ENCODE measurements around the gene SCNN1G. TPM values are rescaled to one million over a fixed set of nuclear protein-coding genes. Genes with fewer than 3 reads are reported as not detected.
"Not testable (repeated sequence)": the region's sequence is repeated elsewhere in the genome, so short reads cannot be mapped to it uniquely, and the experiment has no call there.

Gene SCNN1G
- total and polyA plus RNA-seq, 3 experiments from 2014 or later = not detected

GRCh38 chr16:23249830-23250229, 67.3 kb downstream of the SCNN1G start:
- Mint-ChIP-seq H3K4me3 (no peak overlapping the region), H3K36me3 (no peaks in the 10 kb centered on the region), H3K4me1 (no peaks in the 10 kb centered on the region), H3K9me3 (peaks cover under 1 to 4% (median 2%) of the 10 kb centered on the region in 5 donors), H3K27me3 (peaks cover 2 to 22% of the 10 kb centered on the region in 2 donors), H3K27ac (peak overlapping the region in 1 of 8 donors; percentile 83)
- ChIA-PET POLR2A (no interaction called here), CTCF (no interaction called here)
- no peaks in the 10 kb centered on the region for H3K4me1 ChIP-seq (ENCODE audit: insufficient read depth, low read length)
- no peaks in the 10 kb centered on the region for H3K9me3 ChIP-seq (ENCODE audit: low read length)
- no peaks in the 10 kb centered on the region for H3K27me3 ChIP-seq (ENCODE audit: insufficient read depth, low read length, poor library complexity, severe bottlenecking)
- no peak overlapping the region for H3K4me3 ChIP-seq (ENCODE audit: low read length)
- no peak for DNase-seq
- H3K36me3 ChIP-seq (ENCODE audit: insufficient read depth, low read length) = no peaks in the 10 kb centered on the region
- no peak overlapping the region for H3K27ac ChIP-seq (ENCODE audit: low read depth, low read length)

- Mint-ChIP-seq H3K9me3 (peaks cover 0 to 4% (median 2%) of the 10 kb centered on the region in 5 donors), H3K27me3 (peaks cover 2 to 24% of the 10 kb centered on the region in 2 donors), H3K36me3 (no peaks in the 10 kb centered on the region), H3K4me3 (no peak overlapping the region), H3K27ac (no peak overlapping the region), H3K4me1 (no peaks in the 10 kb centered on the region)
- POLR2A ChIA-PET = no interaction called here
- Histone ChIP-seq H3K36me3 (ENCODE audit: insufficient read depth, low read length) (no peaks in the 10 kb centered on the region), H3K27ac (ENCODE audit: low read depth, low read length) (no peak overlapping the region), H3K4me1 (ENCODE audit: insufficient read depth, low read length) (no peaks in the 10 kb centered on the region), H3K27me3 (ENCODE audit: insufficient read depth, low read length, poor library complexity, severe bottlenecking) (no peaks in the 10 kb centered on the region), H3K4me3 (ENCODE audit: low read length) (no peak overlapping the region), H3K9me3 (ENCODE audit: low read length) (no peaks in the 10 kb centered on the region)
- DNase-seq = no peak
- CTCF ChIA-PET = no interaction called here
These were observed 69.8 kb downstream of the SCNN1G start for GRCh38 chr16:23252310-23252709.

- H3K9me3 Mint-ChIP-seq; H3K4me3 ChIP-seq (ENCODE audit: low read length); H3K9me3 ChIP-seq (ENCODE audit: low read length); H3K27ac Mint-ChIP-seq; H3K4me3 Mint-ChIP-seq; H3K27ac ChIP-seq (ENCODE audit: low read depth, low read length); H3K4me1 ChIP-seq (ENCODE audit: insufficient read depth, low read length); H3K36me3 Mint-ChIP-seq; DNase-seq; H3K36me3 ChIP-seq (ENCODE audit: insufficient read depth, low read length); POLR2A ChIA-PET; H3K4me1 Mint-ChIP-seq; H3K27me3 ChIP-seq (ENCODE audit: insufficient read depth, low read length, poor library complexity, severe bottlenecking); CTCF ChIA-PET: not testable (repeated sequence)
- peaks cover 4 to 21% of the 10 kb centered on the region in 2 donors for H3K27me3 Mint-ChIP-seq
These were observed 71.1 kb downstream of the SCNN1G start for GRCh38 chr16:23253650-23254049.

GRCh38 chr16:23254338-23254737, 71.8 kb downstream of the SCNN1G start:
- Mint-ChIP-seq H3K27ac (no peak overlapping the region), H3K9me3 (peaks cover 0 to 4% (median 2%) of the 10 kb centered on the region in 5 donors), H3K4me3 (no peak overlapping the region), H3K36me3 (no peaks in the 10 kb centered on the region), H3K27me3 (peaks cover 4 to 21% of the 10 kb centered on the region in 2 donors), H3K4me1 (no peaks in the 10 kb centered on the region)
- Histone ChIP-seq H3K27me3 (ENCODE audit: insufficient read depth, low read length, poor library complexity, severe bottlenecking) (no peaks in the 10 kb centered on the region), H3K27ac (ENCODE audit: low read depth, low read length) (no peak overlapping the region), H3K36me3 (ENCODE audit: insufficient read depth, low read length) (no peaks in the 10 kb centered on the region), H3K9me3 (ENCODE audit: low read length) (no peaks in the 10 kb centered on the region), H3K4me3 (ENCODE audit: low read length) (no peak overlapping the region), H3K4me1 (ENCODE audit: insufficient read depth, low read length) (no peaks in the 10 kb centered on the region)
- no peak for DNase-seq
- CTCF ChIA-PET = no interaction called here
- POLR2A ChIA-PET = no interaction called here

- ChIA-PET CTCF (no interaction called here), POLR2A (no interaction called here)
- no peak for DNase-seq
- H3K27me3 ChIP-seq (ENCODE audit: insufficient read depth, low read length, poor library complexity, severe bottlenecking) = no peaks in the 10 kb centered on the region
- H3K4me1 ChIP-seq (ENCODE audit: insufficient read depth, low read length) = no peaks in the 10 kb centered on the region
- no peak overlapping the region for H3K4me3 Mint-ChIP-seq
- no peaks in the 10 kb centered on the region for H3K36me3 ChIP-seq (ENCODE audit: insufficient read depth, low read length)
- H3K27ac ChIP-seq (ENCODE audit: low read depth, low read length) = no peak overlapping the region
- H3K9me3 ChIP-seq (ENCODE audit: low read length) = no peaks in the 10 kb centered on the region
- H3K4me1 Mint-ChIP-seq = no peaks in the 10 kb centered on the region
- no peak overlapping the region for H3K27ac Mint-ChIP-seq
- peaks cover 4 to 17% of the 10 kb centered on the region in 2 donors for H3K27me3 Mint-ChIP-seq
- H3K36me3 Mint-ChIP-seq = no peaks in the 10 kb centered on the region
- peaks cover 0 to 4% (median 0%) of the 10 kb centered on the region in 5 donors for H3K9me3 Mint-ChIP-seq
- no peak overlapping the region for H3K4me3 ChIP-seq (ENCODE audit: low read length)
These were observed 72.5 kb downstream of the SCNN1G start for GRCh38 chr16:23255000-23255399.

- Histone ChIP-seq H3K4me1 (ENCODE audit: insufficient read depth, low read length) (no peaks in the 10 kb centered on the region), H3K36me3 (ENCODE audit: insufficient read depth, low read length) (no peaks in the 10 kb centered on the region), H3K4me3 (ENCODE audit: low read length) (no peak overlapping the region), H3K27ac (ENCODE audit: low read depth, low read length) (no peak overlapping the region), H3K27me3 (ENCODE audit: insufficient read depth, low read length, poor library complexity, severe bottlenecking) (no peaks in the 10 kb centered on the region), H3K9me3 (ENCODE audit: low read length) (no peaks in the 10 kb centered on the region)
- Mint-ChIP-seq H3K36me3 (no peaks in the 10 kb centered on the region), H3K27me3 (peaks cover 2 to 11% of the 10 kb centered on the region in 2 donors), H3K9me3 (peaks cover 0 to 3% (median 0%) of the 10 kb centered on the region in 5 donors), H3K4me3 (no peak overlapping the region), H3K4me1 (no peaks in the 10 kb centered on the region), H3K27ac (no peak overlapping the region)
- POLR2A ChIA-PET = no interaction called here
- DNase-seq = no peak
- CTCF ChIA-PET = no interaction called here
These were observed 73.9 kb downstream of the SCNN1G start for GRCh38 chr16:23256440-23256839.

- H3K36me3 ChIP-seq (ENCODE audit: insufficient read depth, low read length) = no peaks in the 10 kb centered on the region
- Mint-ChIP-seq H3K4me3 (no peak overlapping the region), H3K36me3 (no peaks in the 10 kb centered on the region), H3K27ac (no peak overlapping the region), H3K4me1 (no peaks in the 10 kb centered on the region), H3K9me3 (peaks cover 0 to 3% (median 0%) of the 10 kb centered on the region in 5 donors), H3K27me3 (peaks cover 2 to 11% of the 10 kb centered on the region in 2 donors)
- no peaks in the 10 kb centered on the region for H3K9me3 ChIP-seq (ENCODE audit: low read length)
- H3K4me1 ChIP-seq (ENCODE audit: insufficient read depth, low read length) = no peaks in the 10 kb centered on the region
- no peak overlapping the region for H3K27ac ChIP-seq (ENCODE audit: low read depth, low read length)
- H3K4me3 ChIP-seq (ENCODE audit: low read length) = no peak overlapping the region
- ChIA-PET CTCF (no interaction called here), POLR2A (no interaction called here)
- DNase-seq = no peak
- H3K27me3 ChIP-seq (ENCODE audit: insufficient read depth, low read length, poor library complexity, severe bottlenecking) = no peaks in the 10 kb centered on the region
These were observed 75.1 kb downstream of the SCNN1G start for GRCh38 chr16:23257682-23258081.

GRCh38 chr16:23258919-23259237, 76.3 kb downstream of the SCNN1G start:
- H3K36me3 ChIP-seq (ENCODE audit: insufficient read depth, low read length) = no peaks in the 10 kb centered on the region
- Mint-ChIP-seq H3K9me3 (peaks cover 0 to 3% (median 0%) of the 10 kb centered on the region in 5 donors), H3K4me3 (no peak overlapping the region), H3K27ac (peak overlapping the region in 1 of 8 donors; percentile 21), H3K4me1 (no peaks in the 10 kb centered on the region), H3K27me3 (peaks cover 4 to 18% of the 10 kb centered on the region in 2 donors), H3K36me3 (no peaks in the 10 kb centered on the region)
- H3K27me3 ChIP-seq (ENCODE audit: insufficient read depth, low read length, poor library complexity, severe bottlenecking) = no peaks in the 10 kb centered on the region
- no peak overlapping the region for H3K4me3 ChIP-seq (ENCODE audit: low read length)
- H3K9me3 ChIP-seq (ENCODE audit: low read length) = no peaks in the 10 kb centered on the region
- POLR2A ChIA-PET = no interaction called here
- DNase-seq = no peak
- CTCF ChIA-PET = no interaction called here
- no peaks in the 10 kb centered on the region for H3K4me1 ChIP-seq (ENCODE audit: insufficient read depth, low read length)
- H3K27ac ChIP-seq (ENCODE audit: low read depth, low read length) = no peak overlapping the region
